Activated CD4-positive, CD25-positive, alpha-beta regulatory T cell treated with anti-CD3 and anti-CD28 coated beads, Interleukin-2, amount 50 U/mL, for 16 hours (primary cell): ENCODE data around the gene MAP2K5.

Source experiments
- DNase-seq: peaks from one replicate; pipeline ENCODE4 v3.0.0-alpha.2; 2020; ENCODE audit warnings: low read depth, low spot score

MAP2K5 gene

DNA sequence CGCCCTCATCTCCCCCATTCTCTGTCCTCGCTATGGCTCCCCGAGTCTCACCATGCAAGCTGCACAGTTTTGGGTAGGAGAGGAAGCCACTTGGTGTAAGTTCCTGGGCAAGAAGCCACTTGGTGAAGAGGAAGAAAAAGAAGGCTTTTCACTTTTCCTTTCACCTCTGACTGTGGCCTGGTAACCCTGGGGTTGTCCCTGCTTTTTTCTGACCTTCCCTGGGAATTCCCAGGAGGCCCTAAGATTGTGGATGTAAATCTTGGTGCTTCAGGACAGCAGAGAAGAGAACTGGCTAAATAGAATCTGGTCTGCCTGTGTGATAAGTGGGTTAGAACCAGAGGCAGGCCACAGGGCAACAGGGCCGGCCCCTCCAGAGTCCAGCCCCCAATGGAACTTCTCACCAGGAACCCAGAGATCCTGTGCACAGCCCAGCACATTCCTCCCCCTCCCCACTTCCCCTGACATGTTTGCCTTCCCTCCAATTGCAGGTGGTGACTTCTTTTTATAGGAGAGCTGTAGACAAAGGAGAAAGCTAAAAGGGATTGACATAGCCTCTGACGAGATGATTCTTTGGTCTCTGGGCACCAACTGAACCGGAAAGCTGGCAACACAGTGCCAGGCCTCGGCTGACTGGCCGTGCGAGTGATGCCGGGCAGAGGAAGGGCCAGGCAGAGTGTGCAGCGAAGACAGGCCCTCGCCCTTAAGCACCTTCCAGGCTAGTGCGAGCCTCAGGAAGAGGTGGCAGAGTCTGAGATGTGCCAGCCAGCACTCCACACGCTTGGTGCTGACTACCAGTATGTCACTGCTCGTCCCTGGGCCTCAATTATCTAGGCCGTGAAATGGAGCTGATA, 263.4 kb downstream of the MAP2K5 start:
- DNase-seq = no peak

DNA sequence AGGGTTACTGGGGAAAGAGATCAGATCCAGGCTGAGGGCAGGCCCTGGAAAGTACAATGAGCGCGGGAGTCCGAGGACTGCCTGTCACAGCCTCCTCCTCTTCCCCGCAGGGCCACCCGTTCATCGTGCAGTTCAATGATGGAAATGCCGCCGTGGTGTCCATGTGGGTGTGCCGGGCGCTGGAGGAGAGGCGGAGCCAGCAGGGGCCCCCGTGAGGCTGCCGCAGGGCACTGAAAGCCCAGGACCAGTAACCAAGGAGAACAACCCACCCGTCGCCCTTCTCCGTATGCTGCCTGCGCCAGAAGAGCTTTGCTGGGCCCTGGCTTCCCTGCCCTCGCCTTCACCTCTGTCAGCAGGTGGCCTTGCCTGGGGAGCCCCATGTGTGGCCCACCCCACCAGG, 264.0 kb downstream of the MAP2K5 start:
- no peak for DNase-seq

DNA sequence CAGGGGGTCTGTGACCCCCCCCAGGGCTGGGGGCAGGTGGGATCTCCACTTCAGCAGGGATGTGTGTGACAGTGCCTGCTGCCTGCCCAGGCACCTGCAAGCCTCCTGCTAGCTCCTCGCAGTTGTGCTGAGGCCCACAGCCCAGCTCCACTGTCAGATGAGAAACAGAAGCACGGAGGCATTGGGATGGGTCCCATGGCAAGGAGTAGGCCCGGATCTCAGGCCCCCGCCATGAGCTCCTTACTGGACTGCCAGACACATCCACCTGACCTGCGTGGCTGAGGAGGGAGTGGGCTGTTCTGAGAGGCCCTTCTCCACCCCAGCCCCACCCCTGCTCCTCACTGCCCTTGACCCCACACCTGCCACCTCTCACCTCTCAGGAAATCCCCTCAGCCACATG, 264.6 kb downstream of the MAP2K5 start:
- no peak for DNase-seq

DNA sequence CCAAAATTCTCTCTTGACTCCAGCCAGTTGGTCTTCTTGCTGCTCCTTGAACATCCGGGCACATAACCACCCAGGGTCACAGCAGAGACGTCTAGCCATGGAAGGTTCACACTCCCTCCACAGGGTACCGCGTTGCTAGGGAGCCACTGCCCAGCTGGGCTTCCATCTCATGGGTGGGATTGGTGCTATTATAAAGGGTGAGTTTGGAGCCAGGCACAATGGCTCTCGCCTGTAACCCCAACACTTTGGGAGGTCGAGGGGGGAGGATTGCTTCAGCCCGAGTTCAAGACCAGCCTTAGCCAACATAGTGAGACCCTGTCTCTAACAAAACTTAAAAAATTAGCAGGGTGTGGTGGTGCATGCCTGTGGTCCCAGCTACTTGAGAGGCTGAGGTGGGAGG, 265.3 kb downstream of the MAP2K5 start:
- no peak for DNase-seq

DNA sequence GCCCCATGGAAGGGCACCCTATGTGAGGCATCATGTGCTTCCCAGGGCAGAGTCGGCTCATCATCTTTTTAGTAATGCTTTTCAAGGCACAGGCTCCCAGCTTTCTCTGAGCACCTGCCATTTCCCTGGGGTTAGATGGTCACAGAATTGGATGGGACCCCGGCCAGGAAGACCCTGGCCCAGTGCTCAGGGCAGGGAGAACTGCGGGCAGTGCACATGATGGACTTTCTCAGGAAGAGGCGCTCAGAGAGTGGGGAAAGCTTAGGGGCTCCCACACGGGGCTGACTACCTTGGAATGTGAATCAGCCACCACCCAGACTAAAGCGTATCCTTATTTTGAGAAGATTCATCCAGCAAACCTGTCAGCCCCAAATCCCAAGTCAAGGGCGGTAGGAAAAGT, 266.3 kb downstream of the MAP2K5 start:
- DNase-seq = no peak

DNA sequence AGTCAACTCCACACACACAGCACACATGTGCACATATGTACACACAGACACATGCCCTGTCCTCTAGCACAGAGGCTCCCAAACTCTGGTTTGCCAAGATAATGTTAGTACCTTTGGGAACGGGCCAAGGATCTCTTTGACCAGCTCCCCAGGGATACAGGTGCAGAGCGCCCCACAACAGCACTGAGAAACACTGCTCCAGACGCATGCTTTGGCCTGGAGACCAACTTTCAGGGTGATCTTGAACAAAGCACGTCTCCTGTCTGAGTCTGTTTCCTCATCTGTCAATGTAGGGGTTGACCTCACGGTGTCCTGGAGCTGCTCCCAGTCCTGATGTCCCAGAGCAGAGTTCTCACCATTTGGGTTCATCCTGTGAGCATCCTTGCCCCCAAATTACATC, 266.9 kb downstream of the MAP2K5 start:
- DNase-seq = no peak

DNA sequence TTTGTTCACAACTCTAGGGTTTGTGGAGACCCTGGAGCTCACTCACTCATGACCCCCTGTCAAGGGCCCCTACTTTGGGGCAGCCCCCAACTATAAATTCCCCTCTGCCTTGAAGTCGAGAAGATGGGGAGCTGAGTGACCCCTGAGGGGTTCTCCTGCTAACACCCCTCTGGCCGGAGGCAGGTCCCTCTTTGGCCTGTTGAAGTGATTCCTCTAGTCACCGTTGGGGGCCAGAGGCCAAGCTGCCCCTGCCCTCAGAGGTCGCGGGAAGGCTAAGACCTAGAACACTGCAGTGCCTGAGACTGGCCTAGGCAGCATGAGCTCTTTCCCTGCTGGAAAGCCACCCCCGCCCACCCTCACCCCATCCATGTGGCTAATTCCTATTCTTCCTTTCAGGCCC, 267.4 kb downstream of the MAP2K5 start:
- no peak for DNase-seq

DNA sequence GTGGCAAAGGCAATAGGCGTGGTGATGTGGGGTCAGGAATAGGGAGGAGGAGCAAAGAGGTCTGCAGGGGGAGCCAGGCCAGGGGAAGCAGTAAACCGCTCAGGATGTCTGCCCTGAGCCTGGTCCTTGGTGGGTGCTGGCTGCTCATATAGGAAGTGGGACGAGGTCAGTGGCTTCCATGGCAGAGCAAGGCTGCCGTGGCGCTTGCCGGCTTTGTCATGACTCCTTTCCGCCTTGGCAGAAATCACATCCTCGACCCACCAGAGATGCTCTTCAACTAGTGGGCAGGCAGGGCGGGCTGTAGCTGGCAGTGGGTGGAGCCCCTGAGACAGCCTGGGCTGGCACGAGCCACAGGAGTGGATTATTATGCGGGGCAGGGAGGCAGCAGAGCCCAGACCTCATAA, 269.7 kb downstream of the MAP2K5 start:
- no peak for DNase-seq

DNA sequence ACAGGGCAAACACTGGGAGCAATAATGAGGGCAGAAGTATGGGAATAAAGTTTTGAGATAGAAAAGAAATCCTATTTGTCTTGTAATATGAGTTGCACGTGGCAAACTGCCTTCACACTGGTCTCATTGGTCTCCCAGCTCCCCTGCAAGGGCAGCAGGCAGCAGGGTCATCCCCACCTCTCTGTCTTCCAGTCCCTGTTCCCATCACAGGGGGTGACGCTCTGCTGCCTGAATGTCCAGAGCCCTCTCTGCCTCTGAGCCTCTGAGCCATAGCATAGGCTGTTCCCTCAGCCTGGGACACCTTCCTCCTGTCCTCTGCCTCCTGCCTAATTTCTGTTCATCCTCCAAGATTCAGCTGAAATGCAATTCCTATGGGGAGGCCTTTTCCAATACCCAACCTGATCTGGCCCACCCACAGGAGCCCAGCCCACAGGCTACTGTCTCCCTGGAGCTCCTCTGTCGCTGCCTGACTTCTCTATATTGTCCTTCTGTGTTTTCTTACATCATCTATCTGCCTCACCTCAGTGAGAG, 270.7 kb downstream of the MAP2K5 start:
- DNase-seq = no peak

DNA sequence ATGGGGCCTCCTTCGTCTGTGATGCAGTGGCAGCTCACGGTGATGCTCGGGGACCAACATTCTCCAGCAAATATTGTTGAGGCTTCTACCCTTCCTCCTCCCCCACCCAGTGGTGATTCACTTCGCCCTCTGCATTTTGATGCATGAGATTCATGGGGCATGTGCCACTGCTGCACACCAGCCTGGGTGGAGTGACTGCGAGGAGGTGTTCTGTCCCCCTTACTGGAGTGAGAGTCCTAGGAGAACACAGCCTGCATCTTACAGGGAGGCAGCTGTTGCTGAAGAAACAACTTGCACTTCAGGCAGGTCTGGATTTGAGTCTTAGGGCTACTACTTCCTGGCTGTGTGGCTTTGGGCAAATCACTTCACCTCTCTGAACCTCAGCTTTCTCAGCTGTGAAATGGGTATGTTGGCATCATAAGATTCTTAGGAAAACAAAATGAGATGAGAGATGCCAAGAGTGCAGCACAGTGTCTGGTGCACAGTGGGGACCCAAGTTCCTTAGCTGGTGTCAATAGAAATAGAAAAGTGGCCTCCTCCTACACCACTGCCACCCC, 272.6 kb downstream of the MAP2K5 start:
- DNase-seq = no peak

DNA sequence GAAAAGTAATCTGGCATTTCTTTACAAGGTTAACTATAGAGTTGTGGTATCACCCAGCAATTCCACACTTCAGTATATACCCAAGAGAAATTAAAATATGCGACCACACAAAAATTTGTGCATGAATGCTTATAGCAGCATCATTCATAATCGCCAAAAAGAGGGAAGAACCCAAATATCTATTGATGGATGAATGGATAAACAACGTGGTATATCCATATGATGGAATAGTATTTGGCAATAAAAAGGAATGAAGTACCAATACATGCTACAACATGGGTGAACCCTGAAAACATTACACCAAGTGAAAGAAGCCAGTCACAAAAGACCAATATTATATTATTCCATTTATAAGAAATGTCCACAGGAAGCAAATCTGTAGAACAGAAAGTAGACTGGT, 274.2 kb downstream of the MAP2K5 start:
- no peak for DNase-seq

DNA sequence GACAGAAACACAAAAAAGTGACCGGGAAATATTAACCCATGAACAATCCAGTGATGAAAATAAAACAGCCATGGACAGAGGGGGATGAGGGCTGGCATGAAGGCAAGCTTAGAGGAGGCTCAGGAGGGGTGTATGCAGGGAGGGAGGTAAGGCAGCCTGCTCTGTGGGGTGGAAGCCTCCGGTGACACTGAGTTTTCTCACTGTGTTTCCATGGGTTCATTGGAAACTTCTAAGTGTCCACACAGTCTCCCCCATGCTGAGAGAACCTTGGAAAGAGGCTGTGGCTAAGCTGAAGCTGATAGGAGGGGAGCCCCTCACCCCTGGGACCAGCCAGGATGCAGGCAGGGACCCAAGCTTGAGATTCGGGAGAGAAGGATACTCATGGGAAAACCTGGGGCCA, 276.0 kb downstream of the MAP2K5 start:
- no peak for DNase-seq

DNA sequence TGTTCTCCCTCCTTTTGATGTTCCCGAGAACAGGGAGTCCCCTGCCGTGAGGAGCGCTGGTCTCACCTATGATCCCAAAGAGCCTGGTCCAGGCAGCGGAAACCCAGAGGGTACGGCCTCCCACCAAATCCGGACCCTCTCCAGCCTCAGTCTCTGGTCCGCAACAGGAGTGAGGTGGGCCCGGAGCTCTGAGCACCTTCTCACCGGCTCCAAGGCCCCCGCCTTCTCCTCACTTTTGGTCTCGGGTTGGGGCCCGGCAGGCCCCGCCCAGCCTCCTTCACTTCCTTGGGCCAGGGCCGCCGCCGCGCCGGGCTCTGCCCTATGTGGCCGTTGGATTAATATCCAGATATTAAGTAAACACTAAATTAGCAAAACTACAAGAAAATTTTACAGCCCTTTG, 277.1 kb downstream of the MAP2K5 start:
- no peak for DNase-seq

DNA sequence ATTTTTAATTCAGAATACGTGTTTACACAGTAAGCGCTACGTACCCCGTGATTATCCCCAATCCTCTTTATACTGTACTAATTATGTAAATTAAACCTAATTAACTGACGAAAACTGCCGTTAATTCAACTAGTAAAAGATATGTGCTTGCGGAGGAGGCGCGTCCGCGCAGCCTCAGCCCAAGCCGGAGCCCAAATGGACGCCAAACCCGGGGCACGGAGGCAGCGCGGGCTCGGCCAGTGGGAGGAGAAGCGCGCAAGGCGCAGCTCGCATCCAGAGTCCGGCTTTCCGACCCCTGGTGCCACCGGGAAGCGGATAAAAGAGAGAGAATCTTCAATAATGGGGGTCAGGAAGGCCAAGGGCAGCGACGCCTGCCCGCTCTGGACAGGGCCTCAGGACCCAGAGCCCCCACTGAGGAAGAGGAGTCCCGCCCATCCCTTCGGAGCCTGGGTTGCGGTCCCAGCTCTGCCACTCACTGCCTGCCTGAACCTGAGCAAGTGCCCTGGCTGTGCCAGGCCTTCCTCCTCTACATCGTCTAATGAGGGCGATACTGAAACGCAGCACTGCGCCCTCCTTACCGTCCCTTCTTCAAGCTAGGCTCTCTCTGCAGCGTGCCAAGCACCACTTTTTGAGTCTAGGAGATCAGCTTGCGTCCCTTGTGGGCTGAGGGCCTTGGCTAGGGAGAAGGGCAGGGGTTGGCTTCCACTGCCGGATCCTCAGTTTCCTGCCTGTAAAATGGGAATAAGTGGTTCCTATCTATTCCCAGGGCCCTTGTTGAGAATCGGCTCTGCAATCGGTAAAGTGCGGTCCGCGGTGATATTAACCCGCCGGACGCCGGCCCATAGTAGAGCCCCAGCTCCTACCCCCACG, 277.9 kb downstream of the MAP2K5 start:
- DNase-seq = no peak

DNA sequence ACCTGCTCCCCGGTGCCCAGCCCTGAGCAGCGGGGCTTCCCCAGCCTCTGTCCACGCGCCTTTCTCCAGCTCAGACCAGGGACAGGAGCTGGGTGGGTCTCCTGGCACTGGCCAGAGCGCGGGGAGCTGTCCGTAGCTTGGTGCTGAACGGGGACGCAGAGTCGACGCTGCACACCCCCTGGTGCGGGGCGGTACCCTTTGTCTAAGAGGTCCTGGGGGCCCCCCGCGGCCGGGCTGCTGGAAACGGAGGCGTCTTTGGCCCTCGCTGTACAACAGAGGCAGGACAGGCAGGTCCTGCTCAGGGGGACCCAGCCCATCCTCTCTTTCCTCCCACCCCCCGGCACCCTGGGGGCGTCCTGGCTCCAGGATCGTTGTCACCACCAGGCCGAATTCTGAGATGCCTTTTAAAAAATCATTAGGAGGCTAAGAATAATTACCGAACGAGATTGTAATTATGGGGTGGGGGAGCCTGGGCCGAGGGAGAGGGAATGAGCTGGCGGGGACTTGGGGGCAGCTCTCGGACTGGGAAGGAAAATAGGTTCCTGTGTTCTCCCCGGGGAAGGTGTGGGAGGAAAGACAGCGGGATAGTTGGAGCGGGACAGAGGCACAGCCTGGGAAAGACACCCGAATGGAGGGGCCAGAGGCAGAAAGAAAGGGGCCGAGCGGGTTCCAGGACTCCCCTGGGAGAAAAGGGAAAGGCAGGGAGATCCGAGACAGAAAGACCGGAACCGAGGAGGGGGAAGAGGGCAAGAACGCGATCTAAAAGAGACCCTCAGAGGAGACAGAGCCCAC, 278.7 kb downstream of the MAP2K5 start:
- no peak for DNase-seq

DNA sequence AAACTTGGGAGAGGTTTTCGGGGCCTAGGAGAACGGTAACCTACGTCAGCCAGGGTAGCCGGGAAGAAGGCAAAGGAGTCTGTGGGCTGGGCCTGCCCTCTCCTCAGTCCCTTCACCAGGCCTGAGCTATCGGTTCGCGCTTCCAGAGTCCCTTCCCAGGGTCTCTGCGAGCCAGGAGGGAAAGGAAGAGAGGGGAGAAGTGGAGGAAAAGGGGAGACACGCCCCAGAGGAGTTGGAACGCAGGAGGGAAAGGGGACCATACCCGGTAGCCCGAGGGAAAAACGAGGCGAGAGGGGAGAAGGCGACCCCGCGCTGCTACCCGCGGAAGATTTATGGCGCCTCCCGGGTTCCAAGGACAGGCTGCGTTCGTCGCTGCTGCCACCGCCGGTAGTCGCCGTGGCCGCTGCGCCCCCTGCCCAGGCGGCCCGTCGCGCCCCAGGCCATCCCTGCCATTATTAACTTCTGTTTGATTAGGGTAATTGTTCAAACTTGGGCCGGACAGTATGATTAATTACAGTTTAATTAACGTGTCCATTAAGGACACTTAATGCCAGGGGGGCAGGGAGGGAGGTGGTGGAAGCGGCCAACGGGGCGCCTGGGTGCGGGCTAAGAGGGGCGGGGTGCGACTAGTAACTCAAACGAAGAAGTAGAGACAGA, 279.4 kb downstream of the MAP2K5 start:
- DNase-seq = no peak

DNA sequence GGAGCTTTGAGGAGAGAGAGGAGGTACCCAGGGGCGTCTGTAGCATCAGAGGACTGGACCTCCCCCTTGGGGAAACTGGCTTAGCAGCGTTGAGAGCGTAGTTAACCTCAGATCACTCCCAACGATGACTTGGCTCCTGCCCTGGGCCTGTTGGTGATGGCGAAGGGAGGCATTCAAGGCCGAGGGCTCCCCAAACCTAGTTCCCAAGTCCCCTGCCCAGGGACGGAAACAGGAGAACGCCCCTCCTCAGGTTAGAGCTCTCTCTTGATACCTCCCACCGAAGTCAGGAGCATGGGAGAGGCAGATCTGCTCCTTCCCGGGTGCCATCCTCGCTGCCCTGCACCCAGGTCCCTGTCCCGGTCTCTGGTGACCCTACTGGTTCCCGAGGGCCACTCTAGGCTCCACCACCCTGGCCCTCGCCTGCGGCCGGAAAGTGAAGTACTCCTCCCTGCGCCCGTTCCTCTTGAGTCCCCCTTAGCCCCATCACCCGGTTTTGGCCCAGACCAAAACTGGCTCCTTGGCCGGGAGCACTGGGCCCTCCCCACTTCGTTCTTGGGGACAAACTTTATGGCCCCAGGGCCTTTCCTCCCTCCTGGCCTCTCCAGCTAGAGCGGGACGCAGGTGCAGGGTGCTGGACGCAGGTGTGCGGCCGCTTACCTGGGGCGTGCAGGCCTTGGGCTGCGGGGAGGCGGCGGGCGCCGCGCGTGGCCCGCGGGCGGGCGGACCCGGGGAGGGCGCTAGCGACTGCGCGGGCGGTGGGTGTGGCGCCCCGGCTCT, 280.2 kb downstream of the MAP2K5 start:
- DNase-seq = no peak

DNA sequence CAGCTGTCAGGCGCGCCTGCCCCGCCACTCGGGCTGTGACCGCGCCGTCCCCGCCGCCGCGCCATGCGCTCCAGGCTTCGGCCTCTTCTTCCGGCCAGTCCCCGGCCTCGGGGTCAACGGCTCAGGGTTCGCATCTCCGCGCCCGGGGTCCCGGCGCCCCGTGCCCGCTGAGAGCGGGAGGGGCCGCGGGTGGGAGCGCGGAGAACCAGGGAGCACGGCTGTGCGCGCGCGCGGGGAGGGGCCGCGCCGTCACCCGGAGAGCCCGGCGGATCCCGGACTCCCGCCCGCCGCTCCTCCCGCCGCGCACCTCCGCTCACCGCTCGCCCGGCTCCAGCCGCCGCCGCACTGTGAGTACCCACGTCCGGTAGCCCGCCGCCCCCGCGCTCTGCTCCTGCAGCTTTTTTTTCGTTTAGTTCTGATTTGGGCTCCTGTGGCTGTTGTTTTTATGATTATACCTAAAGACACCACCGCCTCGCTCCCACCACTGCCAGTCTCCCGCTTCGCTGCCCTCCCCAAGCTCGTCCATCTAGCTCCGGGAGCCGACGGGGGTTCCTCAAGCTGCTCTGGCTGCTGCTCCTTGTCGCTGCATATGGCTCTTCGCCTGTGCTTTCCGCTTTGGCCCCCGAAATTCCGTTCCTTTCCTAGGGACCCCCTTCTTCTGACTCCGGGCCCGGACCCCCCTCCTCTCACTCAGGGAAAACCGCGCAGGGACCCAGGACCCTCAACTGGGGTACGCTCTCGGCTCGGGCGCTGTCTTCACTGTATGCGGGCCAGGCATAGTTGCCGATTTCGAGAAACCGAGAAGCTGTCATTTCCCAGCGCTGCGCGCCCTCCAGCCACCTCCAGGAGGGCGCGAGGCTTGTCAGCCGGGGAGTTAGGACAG, 281.1 kb downstream of the MAP2K5 start:
- DNase-seq = no peak
